Neural progenitor cell (in vitro differentiated cells): ENCODE data around the gene CCL23.

Source experiments
- CTCF ChIP-seq: fragments of 200-600 bp; sonication (generic); IDR thresholded peaks from 2 replicates; pipeline ENCODE4 v1.5.1; 2017; ENCODE audit warnings: antibody characterized with exemption, mild to moderate bottlenecking
- EZH2 ChIP-seq: fragments of 200-600 bp; sonication (generic); IDR thresholded peaks from 2 replicates; pipeline ENCODE4 v1.6.1; 2017; ENCODE audit warnings: antibody characterized with exemption, mild to moderate bottlenecking, moderate library complexity

DNA sequence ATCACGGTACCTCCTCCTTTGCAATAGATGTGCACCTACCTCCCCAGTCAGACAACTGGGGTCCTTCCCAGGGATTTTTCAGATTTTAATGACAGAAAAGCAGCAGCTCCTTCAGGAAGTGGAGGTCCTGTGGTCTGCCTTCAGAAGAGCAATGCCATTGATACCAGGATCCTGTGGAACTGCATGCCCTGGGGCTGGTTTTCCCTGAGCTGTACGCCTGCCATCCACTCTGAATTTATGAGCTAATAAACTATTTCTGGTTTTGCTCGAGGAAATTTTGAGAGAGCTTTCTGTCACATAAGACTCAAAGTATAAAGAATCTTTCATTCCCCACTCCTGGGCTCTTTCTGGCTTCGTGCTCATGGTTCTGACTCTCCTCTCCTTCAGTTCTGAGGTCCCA, 10.0 kb upstream of the CCL23 start:
- TF ChIP-seq CTCF, result no peak
- TF ChIP-seq EZH2, result no peak
